Ishikawa (cell line): ENCODE measurements around the gene STK38L.

Source experiments
- CEBPB ChIP-seq: IDR thresholded peaks from 2 replicates; pipeline ENCODE4 v1.6.1; 2012
- CREB1 ChIP-seq: IDR thresholded peaks from 2 replicates; pipeline ENCODE4 v1.6.1; 2012; ENCODE audit warnings: low read depth
- EGR1 ChIP-seq: IDR thresholded peaks from 2 replicates; pipeline ENCODE4 v1.6.1; 2012
- EP300 ChIP-seq: IDR thresholded peaks from 2 replicates; pipeline ENCODE4 v1.6.1; 2012; ENCODE audit warnings: borderline replicate concordance
- FOXM1 ChIP-seq: IDR thresholded peaks from 2 replicates; pipeline ENCODE4 v1.6.1; 2012; ENCODE audit warnings: low read depth, borderline replicate concordance
- MAX ChIP-seq: IDR thresholded peaks from 2 replicates; pipeline ENCODE4 v1.6.1; 2012
- NFIC ChIP-seq: IDR thresholded peaks from 2 replicates; pipeline ENCODE4 v1.6.1; 2012
- RAD21 ChIP-seq: IDR thresholded peaks from 2 replicates; pipeline ENCODE4 v1.6.1; 2012; ENCODE audit warnings: low read depth
- REST ChIP-seq: IDR thresholded peaks from 2 replicates; pipeline ENCODE4 v1.6.1; 2012; ENCODE audit warnings: low read depth, mild to moderate bottlenecking
- TAF1 ChIP-seq: IDR thresholded peaks from 2 replicates; pipeline ENCODE4 v1.6.1; 2012; ENCODE audit warnings: low read depth, mild to moderate bottlenecking
- TCF12 ChIP-seq: IDR thresholded peaks from 2 replicates; pipeline ENCODE4 v1.6.1; 2012; ENCODE audit warnings: low read depth
- TEAD4 ChIP-seq: IDR thresholded peaks from 2 replicates; pipeline ENCODE4 v1.6.1; 2012
- USF1 ChIP-seq: IDR thresholded peaks from 2 replicates; pipeline ENCODE4 v1.6.1; 2012
- YY1 ChIP-seq: IDR thresholded peaks from 2 replicates; pipeline ENCODE4 v1.6.1; 2012; ENCODE audit warnings: low read depth
- ZBTB7A ChIP-seq: IDR thresholded peaks from 2 replicates; pipeline ENCODE4 v1.6.1; 2012; ENCODE audit warnings: low read depth

The STK38L gene

GRCh38 chr12:27210187-27210586 is 33.9 kb upstream of the STK38L start:
- TF ChIP-seq CREB1 (no peak), NFIC (no peak)

- no peak for TF ChIP-seq EP300
- TF ChIP-seq USF1, result no peak
- no peak for TF ChIP-seq EGR1
These were observed 31.2 kb upstream of the STK38L start for GRCh38 chr12:27212861-27213260.

- TF ChIP-seq USF1 (no peak), EGR1 (no peak), TAF1 (no peak), REST (no peak), EP300 (no peak), TCF12 (no peak), NFIC (no peak), YY1 (no peak), MAX (no peak), RAD21 (no peak), TEAD4 (no peak), ZBTB7A (no peak), FOXM1 (no peak), CEBPB (no peak), CREB1 (no peak)
These were observed 30.8 kb upstream of the STK38L start for GRCh38 chr12:27213304-27213703.

- no peak for TF ChIP-seq USF1
- TF ChIP-seq MAX, result no peak
- no peak for TF ChIP-seq RAD21
- no peak for TF ChIP-seq TEAD4
- no peak for TF ChIP-seq FOXM1
- no peak for TF ChIP-seq CEBPB
- TF ChIP-seq TCF12, result no peak
- TF ChIP-seq REST, result no peak
- no peak for TF ChIP-seq CREB1
- TF ChIP-seq EP300, result no peak
- no peak for TF ChIP-seq EGR1
- no peak for TF ChIP-seq NFIC
These were observed 30.0 kb upstream of the STK38L start for GRCh38 chr12:27213830-27214787.

GRCh38 chr12:27217590-27217989 is 26.5 kb upstream of the STK38L start:
- TF ChIP-seq TCF12 (no peak), CREB1 (no peak), RAD21 (no peak), YY1 (no peak), USF1 (no peak), NFIC (no peak), REST (no peak), MAX (no peak), EP300 (no peak), EGR1 (no peak), CEBPB (no peak), FOXM1 (no peak), TEAD4 (no peak), ZBTB7A (no peak), TAF1 (no peak)
